IMR-90 (cell line): Measurements from ENCODE around the gene LYZL2. TPM values are rescaled to one million over a fixed set of nuclear protein-coding genes. Genes with fewer than 3 reads are reported as not detected.

Experiments
- ATAC-seq: fragments of 200-7000 bp; cut with Tn5 transposase; 2 replicates; pipeline ENCODE4 v1.9.1; 2020; ENCODE audit warnings: low read depth, mild to moderate bottlenecking, moderate library complexity
- BruUV-seq: library from RNA; stranded (reverse); fragments of 400-500 nt; replicated peaks from 2 replicates; lab custom pipeline; 2021; lab: Mats Ljungman, UMichigan
- CTCF ChIA-PET: fragments of 300-600 bp; formaldehyde crosslinking; extraction: SDS; loops from one replicate; lab custom pipeline; 2021; ENCODE audit warnings: antibody characterized with exemption; lab: Yijun Ruan, JAX
- POLR2A ChIA-PET: fragments of 300-600 bp; sonication (Branson Sonifier 250); formaldehyde crosslinking; loops from one replicate; lab custom pipeline; 2022; ENCODE audit warnings: antibody characterized with exemption; ENCODE audit not compliant: unreplicated experiment; lab: Charles Lee
- DNase-seq: peaks from one replicate; pipeline ENCODE4 v3.0.0; 2013
- H2AFZ ChIP-seq: replicated peaks from 2 replicates; pipeline ENCODE3; 2013; ENCODE audit warnings: low read length, mild to moderate bottlenecking; ENCODE audit not compliant: poor library complexity
- H2AK5ac ChIP-seq: 2 replicates; pipeline ENCODE4 v1.6.1; 2013; ENCODE audit warnings: low read depth, low read length, inconsistent platforms
- H2AK9ac ChIP-seq: replicated peaks from 2 replicates; pipeline ENCODE3; 2013; ENCODE audit warnings: mild to moderate bottlenecking, low read depth, low read length, moderate library complexity; ENCODE audit not compliant: poor library complexity
- H2BK120ac ChIP-seq: 2 replicates; pipeline ENCODE4 v1.6.1; 2013; ENCODE audit warnings: low read depth, low read length, inconsistent platforms
- H2BK15ac ChIP-seq: 3 replicates; pipeline ENCODE4 v1.6.1; 2013; ENCODE audit warnings: low read depth, low read length, inconsistent platforms
- H2BK20ac ChIP-seq: 2 replicates; pipeline ENCODE4 v1.6.1; 2013; ENCODE audit warnings: low read depth, mild to moderate bottlenecking, inconsistent platforms, low read length, moderate library complexity
- H2BK5ac ChIP-seq: 2 replicates; pipeline ENCODE4 v1.6.1; 2013; ENCODE audit warnings: mild to moderate bottlenecking, low read depth, low read length, inconsistent platforms; ENCODE audit not compliant: poor library complexity, severe bottlenecking
- H3K14ac ChIP-seq: replicated peaks from 2 replicates; pipeline ENCODE4 v1.6.1; 2013; ENCODE audit warnings: low read depth, low read length, inconsistent platforms
- H3K18ac ChIP-seq: 2 replicates; pipeline ENCODE4 v1.6.1; 2013; ENCODE audit warnings: low read depth, low read length, control low read depth
- H3K23ac ChIP-seq: 2 replicates; pipeline ENCODE4 v1.6.1; 2013; ENCODE audit warnings: low read depth, low read length, inconsistent platforms
- H3K27ac ChIP-seq: 2 replicates; pipeline ENCODE4 v1.5.1; 2013; ENCODE audit warnings: mild to moderate bottlenecking, control low read depth, low read length; ENCODE audit not compliant: insufficient read depth
- H3K27me3 ChIP-seq: 2 replicates; pipeline ENCODE4 v1.6.1; 2013; ENCODE audit warnings: low read length; ENCODE audit not compliant: control insufficient read depth, insufficient read depth
- H3K36me3 ChIP-seq: 2 replicates; pipeline ENCODE4 v1.6.1; 2013; ENCODE audit warnings: low read length, mixed read lengths; ENCODE audit not compliant: control insufficient read depth, insufficient read depth
- H3K4ac ChIP-seq: 2 replicates; pipeline ENCODE4 v1.6.1; 2013; ENCODE audit warnings: low read depth, low read length, inconsistent platforms
- H3K4me1 ChIP-seq: 2 replicates; pipeline ENCODE4 v1.6.1; 2013; ENCODE audit warnings: low read length, mixed read lengths; ENCODE audit not compliant: control insufficient read depth, insufficient read depth
- H3K4me2 ChIP-seq: 2 replicates; pipeline ENCODE4 v1.6.1; 2013; ENCODE audit warnings: low read depth, mild to moderate bottlenecking, control low read depth, low read length, moderate library complexity
- H3K4me3 ChIP-seq: 2 replicates; pipeline ENCODE4 v1.5.1; 2013; ENCODE audit warnings: low read depth, mild to moderate bottlenecking, control low read depth, low read length, moderate library complexity; ENCODE audit not compliant: insufficient read depth
- H3K56ac ChIP-seq: 2 replicates; pipeline ENCODE4 v1.6.1; 2013; ENCODE audit warnings: low read length, inconsistent platforms; ENCODE audit not compliant: insufficient read depth; ENCODE audit errors: extremely low read depth
- H3K79me1 ChIP-seq, 2 experiments: 2 replicates each; pipeline ENCODE4 v1.6.1; 2013; ENCODE audit warnings: low read length in 2 of 2, inconsistent platforms in 1 of 2, low read depth in 1 of 2
- H3K9ac ChIP-seq: 2 replicates; pipeline ENCODE4 v1.6.1; 2013; ENCODE audit warnings: low read depth, low read length, control low read depth
- H3K9me1 ChIP-seq: 2 replicates; pipeline ENCODE4 v1.6.1; 2013; ENCODE audit warnings: low read length, inconsistent platforms; ENCODE audit not compliant: insufficient read depth
- H3K9me3 ChIP-seq: 2 replicates; pipeline ENCODE4 v1.6.1; 2013; ENCODE audit warnings: low read length; ENCODE audit not compliant: control insufficient read depth, insufficient read depth
- H4K20me1 ChIP-seq: 2 replicates; pipeline ENCODE4 v1.6.1; 2013; ENCODE audit warnings: low read length, inconsistent platforms; ENCODE audit not compliant: insufficient read depth
- H4K5ac ChIP-seq: 2 replicates; pipeline ENCODE4 v1.6.1; 2013; ENCODE audit warnings: mild to moderate bottlenecking, low read depth, low read length, control low read depth
- H4K8ac ChIP-seq, 2 experiments: 2 replicates each; pipeline ENCODE4 v1.6.1; 2013; ENCODE audit warnings: low read depth in 2 of 2, low read length in 2 of 2, control low read depth in 1 of 2, inconsistent platforms in 1 of 2
- H4K91ac ChIP-seq: 2 replicates; pipeline ENCODE4 v1.6.1; 2013; ENCODE audit warnings: low read depth, low read length, inconsistent platforms; ENCODE audit not compliant: insufficient read depth
- BHLHE40 ChIP-seq: fragments of 150-350 bp; IDR thresholded peaks from 2 replicates; pipeline ENCODE4 v1.6.1; 2016; ENCODE audit warnings: mild to moderate bottlenecking, low read depth, low read length
- CEBPB ChIP-seq: IDR thresholded peaks from 2 replicates; pipeline ENCODE4 v1.6.1; 2012; ENCODE audit warnings: low read depth, low read length, improper control_type of control experiment
- CHD1 ChIP-seq: IDR thresholded peaks from 2 replicates; pipeline ENCODE4 v1.6.1; 2012; ENCODE audit warnings: low read depth, low read length, improper control_type of control experiment
- CTCF ChIP-seq: conservative IDR thresholded peaks from 2 replicates; pipeline ENCODE4 v1.5.1; 2012; ENCODE audit warnings: mild to moderate bottlenecking, low read depth, low read length, improper control_type of control experiment
- FOS ChIP-seq: fragments of 150-350 bp; IDR thresholded peaks from 2 replicates; pipeline ENCODE4 v1.6.1; 2016; ENCODE audit warnings: low read depth, low read length
- MAFK ChIP-seq: IDR thresholded peaks from 2 replicates; pipeline ENCODE4 v1.6.1; 2012; ENCODE audit warnings: low read depth, low read length, improper control_type of control experiment
- MAZ ChIP-seq: IDR thresholded peaks from 2 replicates; pipeline ENCODE4 v1.6.1; 2012; ENCODE audit warnings: low read depth, mild to moderate bottlenecking, low read length, improper control_type of control experiment, moderate library complexity, borderline replicate concordance
- MXI1 ChIP-seq: IDR thresholded peaks from 2 replicates; pipeline ENCODE4 v1.6.1; 2012; ENCODE audit warnings: low read depth, mild to moderate bottlenecking, low read length, moderate library complexity, borderline replicate concordance
- NFE2L2 ChIP-seq: fragments of 150-350 bp; IDR thresholded peaks from 2 replicates; pipeline ENCODE4 v1.6.1; 2016; ENCODE audit warnings: low read depth, mild to moderate bottlenecking, low read length
- POLR2A ChIP-seq: IDR thresholded peaks from 2 replicates; pipeline ENCODE4 v1.6.1; 2012; ENCODE audit warnings: mild to moderate bottlenecking, low read depth, low read length
- RAD21 ChIP-seq: IDR thresholded peaks from 2 replicates; pipeline ENCODE4 v1.6.1; 2012; ENCODE audit warnings: low read length, improper control_type of control experiment
- RCOR1 ChIP-seq: IDR thresholded peaks from 2 replicates; pipeline ENCODE4 v1.6.1; 2012; ENCODE audit warnings: mild to moderate bottlenecking, low read length, improper control_type of control experiment; ENCODE audit not compliant: insufficient replicate concordance
- RFX5 ChIP-seq: IDR thresholded peaks from 2 replicates; pipeline ENCODE4 v1.8.0; 2012; ENCODE audit warnings: low read depth, mild to moderate bottlenecking, low read length, moderate library complexity
- SMC3 ChIP-seq: fragments of 150-350 bp; IDR thresholded peaks from 2 replicates; pipeline ENCODE4 v1.6.1; 2016; ENCODE audit warnings: low read depth, mild to moderate bottlenecking, antibody characterized with exemption, low read length, moderate library complexity
- USF2 ChIP-seq: fragments of 150-350 bp; IDR thresholded peaks from 2 replicates; pipeline ENCODE4 v1.6.1; 2017; ENCODE audit warnings: mild to moderate bottlenecking, antibody characterized with exemption, low read length, low read depth
- WGBS, 2 experiments: methylation state at CpG; one replicate each; pipeline versions ENCODE4 v1.1.5 to v1.1.7; 2013; ENCODE audit warnings: missing lambda C conversion rate in 2 of 2; ENCODE audit not compliant: insufficient read length in 1 of 2; ENCODE audit errors: extremely low coverage in 2 of 2; 5-methylcytosine and 5-hydroxymethylcytosine counted together
- dilution Hi-C: fragments of 300-500 bp; cut with HindIII; formaldehyde crosslinking; loops from one replicate; pipeline ENCODE4 v1.14.3; 2018; ENCODE audit warnings: low sequenced_read_pairs; ENCODE audit not compliant: unreplicated experiment
- in situ Hi-C: fragments of 300-500 bp; cut with MboI; formaldehyde crosslinking; loops from 3 replicates; pipeline ENCODE4 v1.14.3; 2019; ENCODE audit warnings: low sequenced_read_pairs, inconsistent platforms, mixed read lengths
- intact Hi-C: fragments of 100-400 bp; cut with micrococcal nuclease; formaldehyde crosslinking; loops from 2 replicates; pipeline ENCODE4 v1.10.0; 2022
- polyA plus RNA-seq, 3 experiments: library from polyadenylated mRNA; depleted of rRNA; stranded (reverse); fragments of >200 nt; gene quantifications; 2 replicates each; pipeline ENCODE4 v1.2.3, GENCODE V29; 2012; ENCODE audit warnings: low replicate concordance in 1 of 3
- total RNA-seq: library from RNA; depleted of rRNA; stranded (reverse); fragments of >200 nt; gene quantifications from 2 replicates; pipeline ENCODE4 v1.2.3, GENCODE V29; 2012
- TF ChIP-seq, protein P1 (sequence below): fragments of 150-350 bp; IDR thresholded peaks from 2 replicates; pipeline ENCODE4 v1.6.1; 2016; ENCODE audit warnings: low read depth, mild to moderate bottlenecking, low read length, moderate library complexity, borderline replicate concordance

LYZL2 gene
- total and polyA plus RNA-seq, 2 of the 4 experiments (the other 2 are of a cell fraction): not detected

DNA sequence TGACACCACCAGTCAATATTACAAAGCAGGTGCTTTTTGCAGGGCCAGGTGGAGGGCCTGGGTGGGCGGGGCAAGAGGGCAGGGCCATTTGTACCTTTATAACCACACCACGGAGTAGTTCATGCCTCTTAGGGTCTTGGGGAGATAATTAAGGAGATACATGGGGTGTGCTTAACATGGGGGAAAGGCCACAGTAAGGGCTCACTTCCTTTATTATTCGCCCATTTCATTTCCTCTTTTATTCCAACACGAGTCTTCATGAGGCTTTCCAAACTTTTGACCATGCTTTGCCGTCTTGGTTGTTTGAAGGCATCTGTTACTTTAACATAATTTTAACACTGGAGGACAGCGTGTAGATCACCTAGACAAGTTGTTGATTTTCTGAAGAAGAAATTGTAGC is 33.3 kb upstream of the LYZL2 start:
- Histone ChIP-seq H3K18ac (no peak overlapping the region), H3K14ac (no peak overlapping the region), H4K8ac (no peak overlapping the region), H2BK15ac (no peak overlapping the region), H3K36me3 (no peaks in the 10 kb centered on the region), H3K27ac (no peak overlapping the region), H3K4me2 (no peak overlapping the region), H3K9ac (no peak overlapping the region), H3K4me3 (no peak overlapping the region), H4K91ac (no peak overlapping the region), H3K56ac (no peak overlapping the region), H4K5ac (no peak overlapping the region), H2AK5ac (no peak overlapping the region), H2BK20ac (no peak overlapping the region), H3K23ac (no peak overlapping the region), H3K79me1 (no peaks in the 10 kb centered on the region), H3K27me3 (no peaks in the 10 kb centered on the region), H3K4me1 (no peaks in the 10 kb centered on the region), H2AK9ac (no peak overlapping the region), H2AFZ (no peak overlapping the region), H3K9me1 (no peaks in the 10 kb centered on the region), H3K4ac (no peak overlapping the region), H2BK120ac (no peak overlapping the region), H2BK5ac (no peak overlapping the region), H3K9me3 (no peaks in the 10 kb centered on the region), H4K20me1 (no peaks in the 10 kb centered on the region)
- no peak for TF ChIP-seq SMC3
- no peak for TF ChIP-seq CEBPB
- no peak for TF ChIP-seq CHD1
- TF ChIP-seq, protein P1, sequence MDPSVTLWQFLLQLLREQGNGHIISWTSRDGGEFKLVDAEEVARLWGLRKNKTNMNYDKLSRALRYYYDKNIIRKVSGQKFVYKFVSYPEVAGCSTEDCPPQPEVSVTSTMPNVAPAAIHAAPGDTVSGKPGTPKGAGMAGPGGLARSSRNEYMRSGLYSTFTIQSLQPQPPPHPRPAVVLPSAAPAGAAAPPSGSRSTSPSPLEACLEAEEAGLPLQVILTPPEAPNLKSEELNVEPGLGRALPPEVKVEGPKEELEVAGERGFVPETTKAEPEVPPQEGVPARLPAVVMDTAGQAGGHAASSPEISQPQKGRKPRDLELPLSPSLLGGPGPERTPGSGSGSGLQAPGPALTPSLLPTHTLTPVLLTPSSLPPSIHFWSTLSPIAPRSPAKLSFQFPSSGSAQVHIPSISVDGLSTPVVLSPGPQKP: no peak
- no peak for TF ChIP-seq MAZ
- TF ChIP-seq RAD21: no peak
- no peak for TF ChIP-seq RCOR1
- no peak for TF ChIP-seq BHLHE40
- TF ChIP-seq NFE2L2: no peak
- TF ChIP-seq MXI1: no peak
- no peak for TF ChIP-seq POLR2A
- TF ChIP-seq FOS: no peak
- TF ChIP-seq MAFK: no peak
- TF ChIP-seq CTCF: no peak
- no peak for TF ChIP-seq RFX5
- no peak for TF ChIP-seq USF2
- no TSS peak for BruUV-seq
- WGBS, 2 experiments: no CpG with 5 or more reads among the region's 6 CpGs
- ATAC-seq (no peak), DNase-seq (no peak)
- dilution Hi-C loops: no loop called here
- CTCF ChIA-PET: no interaction called here
- POLR2A ChIA-PET: no interaction called here
- in situ Hi-C loops: no loop called here
- intact Hi-C loops: no loop called here
